NCI-H2196 treated with DMSO at 0.1 percent for 48 hours (cell line): ENCODE results near the gene C1QTNF5.

Source experiments
- DNase-seq: peaks from one replicate; lab custom pipeline; 2025; ENCODE audit not compliant: unreplicated experiment; lab: John Stamatoyannopoulos, UW

C1QTNF5 gene

DNA sequence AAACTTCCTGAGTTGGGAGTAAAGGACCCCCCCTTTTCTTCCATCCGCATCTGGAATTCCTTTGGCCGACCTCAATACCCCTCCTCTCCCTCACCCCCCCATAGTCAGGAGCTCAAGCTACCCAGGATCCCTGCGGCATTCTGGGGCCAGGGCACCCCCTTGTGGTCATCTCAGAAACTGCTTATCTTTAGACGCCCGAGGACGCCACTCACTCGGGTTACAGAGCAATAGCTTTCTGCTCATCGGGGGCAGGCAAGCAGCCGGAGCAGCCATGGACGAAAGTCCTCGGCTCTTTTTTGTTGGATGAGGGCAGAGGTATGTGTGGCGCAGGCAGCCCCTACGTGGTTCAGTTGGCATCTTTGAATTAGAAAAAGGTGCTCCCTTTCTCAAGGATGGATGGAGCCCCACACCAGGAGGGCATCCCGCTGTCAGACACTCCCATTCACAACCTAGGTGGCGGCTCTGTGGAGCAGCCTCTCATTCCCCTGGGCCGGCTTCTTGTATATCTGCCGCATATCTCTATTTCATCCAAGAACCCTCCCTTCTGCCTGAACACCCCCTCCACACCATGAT lies 2.3 kb downstream of the C1QTNF5 start:
- peak; percentile 12 for DNase-seq

DNA sequence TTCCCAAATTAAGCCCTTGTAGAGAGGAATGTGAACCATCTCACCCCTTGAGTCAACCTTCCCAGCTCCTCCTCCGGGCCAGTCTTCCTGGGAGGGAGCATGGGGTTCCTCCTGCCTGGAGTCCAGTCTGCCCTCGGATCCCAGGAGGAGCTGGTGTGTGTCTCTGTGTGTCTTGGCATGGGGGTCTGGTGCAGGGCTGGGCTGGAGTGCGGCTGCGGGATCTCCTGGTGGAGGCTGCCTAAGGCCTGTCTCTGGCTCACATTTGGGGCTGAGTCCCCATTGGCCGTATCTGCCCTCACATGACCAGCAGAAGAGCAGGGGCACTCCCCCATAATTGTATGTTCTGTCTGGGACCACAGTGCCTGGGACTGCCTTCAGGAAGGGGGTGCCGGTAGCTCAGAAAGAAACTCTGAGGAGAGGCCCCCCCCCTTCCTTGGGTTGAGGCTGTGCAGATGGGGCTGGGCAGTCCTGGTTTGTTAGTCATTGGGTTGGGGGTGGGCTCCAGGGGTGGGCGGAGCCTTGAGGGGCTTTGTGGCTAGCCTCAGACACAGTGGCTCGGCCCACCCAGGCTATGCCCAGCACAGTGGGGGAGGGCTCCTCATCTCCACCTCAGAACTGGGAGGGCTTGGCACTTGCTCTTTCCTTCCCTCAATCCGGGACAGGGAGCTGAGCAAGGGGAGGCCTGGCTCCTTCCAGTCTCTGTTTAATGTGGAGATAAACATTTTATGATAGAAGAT lies 2.9 kb downstream of the C1QTNF5 start:
- no peak for DNase-seq

- no peak for DNase-seq
Observed at GRCh38 chr11:119336744-119337469, 3.8 kb downstream of the C1QTNF5 start.

DNA sequence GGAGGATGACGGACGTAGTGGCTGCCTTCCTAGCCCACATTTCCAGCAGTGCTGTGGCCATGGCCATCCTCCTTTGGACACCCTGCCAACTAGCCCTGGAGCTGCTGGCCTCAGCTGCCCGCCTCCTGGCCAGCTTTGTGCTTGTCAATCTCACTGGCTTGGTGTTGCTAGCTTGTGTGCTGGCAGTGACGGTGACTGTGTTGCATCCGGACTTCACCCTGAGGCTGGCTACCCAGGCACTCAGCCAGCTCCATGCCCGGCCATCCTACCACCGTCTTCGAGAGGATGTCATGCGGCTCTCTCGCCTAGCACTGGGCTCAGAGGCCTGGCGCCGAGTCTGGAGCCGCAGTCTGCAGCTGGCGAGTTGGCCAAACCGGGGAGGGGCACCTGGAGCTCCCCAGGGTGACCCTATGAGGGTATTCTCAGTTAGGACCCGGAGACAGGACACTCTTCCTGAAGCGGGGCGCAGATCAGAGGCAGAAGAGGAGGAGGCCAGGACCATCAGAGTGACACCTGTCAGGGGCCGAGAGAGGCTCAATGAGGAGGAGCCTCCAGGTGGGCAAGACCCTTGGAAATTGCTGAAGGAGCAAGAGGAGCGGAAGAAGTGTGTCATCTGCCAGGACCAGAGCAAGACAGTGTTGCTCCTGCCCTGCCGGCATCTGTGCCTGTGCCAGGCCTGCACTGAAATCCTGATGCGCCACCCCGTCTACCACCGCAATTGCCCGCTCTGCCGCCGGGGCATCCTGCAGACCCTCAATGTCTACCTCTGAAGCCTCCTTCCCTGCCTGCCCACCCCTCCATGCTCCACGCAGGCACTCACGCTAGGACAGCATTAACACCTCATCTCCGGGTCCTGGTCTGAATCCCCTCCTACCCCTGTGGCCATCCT lies 4.8 kb downstream of the C1QTNF5 start:
- DNase-seq = no peak

GRCh38 chr11:119335091-119335654 lies 5.5 kb downstream of the C1QTNF5 start:
- no peak for DNase-seq

- DNase-seq = peak; percentile 98
Observed at GRCh38 chr11:119334174-119334930, 6.3 kb downstream of the C1QTNF5 start, which contains the start of gene RNF26. RNF26 (plus strand) TSS chr11:119334527; CDS start chr11:119335123, 596 bp downstream.

GRCh38 chr11:119332111-119332765 lies 8.4 kb downstream of the C1QTNF5 start:
- DNase-seq = no peak

GRCh38 chr11:119330237-119330636 lies 10.4 kb downstream of the C1QTNF5 start:
- DNase-seq = no peak

GRCh38 chr11:119329320-119329719 lies 11.4 kb downstream of the C1QTNF5 start:
- DNase-seq = no peak

DNA sequence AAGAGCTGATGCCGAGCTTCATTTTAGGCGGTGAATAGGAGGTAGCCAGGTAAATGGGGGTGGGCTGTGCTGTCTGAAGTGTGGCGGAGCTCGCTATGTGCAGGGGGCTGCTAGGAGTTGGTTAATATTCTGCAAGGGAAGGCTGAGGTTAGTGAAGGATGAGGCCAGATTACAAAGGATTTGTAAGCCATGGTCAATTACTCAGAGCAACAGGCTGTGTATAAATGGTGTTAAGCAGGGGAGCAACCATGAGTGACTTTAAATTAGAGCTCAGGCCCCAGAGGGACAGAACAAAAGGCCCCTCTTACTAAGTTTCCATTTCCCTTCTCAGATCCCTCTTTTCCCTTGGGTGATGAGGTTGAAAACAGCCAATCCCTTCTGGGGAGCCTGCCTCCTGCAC lies 16.5 kb downstream of the C1QTNF5 start:
- DNase-seq = no peak

GRCh38 chr11:119323532-119324033 lies 17.1 kb downstream of the C1QTNF5 start:
- DNase-seq = no peak

DNA sequence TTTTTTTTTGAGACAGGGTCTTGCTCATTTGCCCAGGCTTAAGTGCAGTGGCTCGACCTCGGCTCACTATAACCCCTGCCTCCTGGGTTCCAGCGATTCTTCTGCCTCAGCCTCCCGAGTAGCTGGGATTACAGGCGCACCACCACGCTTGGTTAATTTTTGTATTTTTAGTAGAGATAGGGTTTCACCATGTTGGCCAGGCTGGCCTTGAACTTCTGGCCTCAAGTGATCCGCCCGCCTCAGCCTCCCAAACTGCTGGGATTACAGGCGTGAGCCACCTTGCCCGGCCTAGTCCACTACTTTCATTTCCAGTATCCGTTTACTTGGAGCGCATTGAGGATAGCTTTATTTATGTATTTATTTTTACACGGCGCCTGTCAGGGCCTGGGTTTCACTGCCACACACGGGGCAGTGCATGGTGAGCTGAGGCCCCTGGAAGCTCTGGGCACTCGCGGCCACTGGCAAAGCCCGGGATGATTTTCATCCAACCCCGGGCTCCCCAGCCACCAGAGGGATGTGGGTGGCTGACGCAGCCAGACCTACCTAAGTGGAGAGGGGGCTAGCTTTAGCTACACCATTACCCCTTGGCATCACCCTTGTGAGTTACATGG lies 17.7 kb downstream of the C1QTNF5 start:
- no peak for DNase-seq

- DNase-seq = no peak
Observed at GRCh38 chr11:119322360-119322739, 18.3 kb downstream of the C1QTNF5 start.

DNA sequence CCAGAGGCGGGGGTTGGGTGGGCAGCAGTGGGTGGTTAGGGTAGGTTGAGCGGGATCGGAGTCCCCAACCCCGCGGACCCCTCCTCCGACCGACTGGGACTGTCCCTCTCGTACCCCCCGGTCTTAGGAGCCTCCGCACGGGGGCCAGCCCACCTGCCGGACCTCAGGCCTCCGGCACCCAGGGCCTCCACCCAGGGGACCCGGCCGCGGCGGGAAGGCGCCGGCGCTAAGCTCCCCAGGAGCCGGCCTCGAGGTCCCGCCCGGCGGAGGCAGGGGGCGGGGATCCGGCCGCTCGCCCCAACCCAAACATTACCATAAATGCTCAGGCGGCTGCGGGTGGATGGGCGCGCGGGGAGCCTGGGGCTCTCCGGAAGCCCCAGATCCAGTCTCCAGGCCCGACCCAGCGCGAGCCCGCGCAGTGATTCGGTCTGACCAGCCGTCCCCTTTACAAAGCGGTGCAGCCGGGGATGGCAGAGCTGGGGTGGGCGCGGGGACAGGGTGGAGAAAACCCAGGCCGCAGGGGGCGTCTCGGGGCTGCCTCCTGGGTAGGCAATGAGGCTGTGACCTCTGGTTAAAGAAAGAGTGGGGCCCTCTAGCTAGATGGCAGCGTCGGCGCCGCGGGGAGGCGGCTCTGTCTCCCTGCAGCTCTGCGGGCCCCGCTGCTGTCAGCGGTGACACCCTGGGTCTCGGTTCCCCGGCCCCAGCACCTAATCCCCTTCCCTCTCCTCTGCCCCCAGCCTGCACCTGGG lies 19.7 kb downstream of the C1QTNF5 start:
- no peak for DNase-seq

DNA sequence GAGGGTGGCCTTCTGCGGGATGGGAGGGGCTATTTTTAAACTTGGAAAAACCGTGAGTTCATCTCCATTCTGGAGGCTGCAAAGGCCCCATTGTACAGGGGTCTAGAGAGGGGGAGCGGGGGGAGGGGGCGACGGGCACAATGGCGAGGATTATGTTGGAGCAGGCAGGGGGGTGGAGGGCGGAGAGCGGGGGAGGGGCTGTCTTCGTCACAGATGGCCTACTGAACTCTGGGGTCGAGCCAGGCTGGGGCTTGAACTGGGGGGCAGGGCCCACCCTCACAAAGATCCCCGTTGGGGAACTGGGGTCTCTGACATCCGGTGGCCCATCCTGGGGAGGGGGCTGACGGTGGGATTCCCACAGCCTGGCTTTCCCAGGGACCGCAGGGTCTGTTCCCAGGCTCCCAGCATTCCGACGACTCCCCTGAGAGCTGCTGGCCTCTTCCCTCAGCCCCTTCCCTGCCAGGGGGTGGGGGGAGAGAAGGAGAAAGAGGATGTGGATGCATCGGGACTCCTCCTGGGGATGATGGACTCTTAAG lies 20.4 kb downstream of the C1QTNF5 start:
- DNase-seq = no peak

- DNase-seq = no peak
Observed at GRCh38 chr11:119319700-119320239, 20.9 kb downstream of the C1QTNF5 start.

DNA sequence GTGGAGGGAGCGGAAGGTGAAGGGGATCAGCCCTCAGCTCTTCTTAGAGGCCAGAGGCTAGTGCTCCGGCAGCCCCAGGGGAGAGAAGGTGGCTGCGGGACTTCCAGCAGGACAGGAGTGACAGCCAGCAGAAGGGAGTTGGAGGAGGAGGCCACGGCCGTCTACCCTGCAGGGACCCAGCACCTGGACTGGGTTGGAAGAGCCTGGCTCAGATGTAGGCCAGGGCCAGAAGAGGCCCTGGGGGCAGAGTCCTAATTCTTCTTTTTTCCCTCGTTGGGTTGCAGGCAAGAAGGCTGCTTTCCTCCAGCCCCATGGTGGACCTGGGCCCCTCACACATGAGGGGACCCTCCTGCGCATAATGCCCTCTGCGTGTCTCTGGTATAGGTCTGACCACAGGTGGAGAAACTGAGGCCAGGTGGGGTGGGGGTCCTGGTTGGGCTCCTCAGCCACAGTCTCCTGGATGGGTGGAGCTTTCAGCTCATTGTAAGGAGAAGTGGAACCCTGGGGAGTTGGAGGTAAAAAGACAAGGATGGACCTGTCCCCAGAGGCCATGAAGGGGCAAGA lies 21.5 kb downstream of the C1QTNF5 start:
- DNase-seq = no peak
